DND-41 (cell line): ENCODE results near the gene CDAN1.
"Not testable (repeated sequence)": the region's sequence is repeated elsewhere in the genome, so short reads cannot be mapped to it uniquely, and the experiment has no call there.

Source experiments
- ATAC-seq: fragments of 200-7000 bp; cut with Tn5 transposase; 3 replicates; pipeline ENCODE4 v1.9.1; 2021; ENCODE audit warnings: low read depth; ENCODE audit not compliant: insufficient read depth
- DNase-seq: peaks from one replicate; pipeline ENCODE4 v3.0.0-alpha.2; 2020
- H2AFZ ChIP-seq: 2 replicates; pipeline ENCODE4 v1.6.0; 2012; ENCODE audit warnings: low read depth, low read length
- H3K27ac ChIP-seq: 2 replicates; pipeline ENCODE4 v1.5.1; 2012; ENCODE audit warnings: low read length, inconsistent platforms
- H3K27me3 ChIP-seq: fragments of 200-600 bp; sonication (generic); 2 replicates; pipeline ENCODE4 v1.6.0; 2012; ENCODE audit warnings: low read length, mild to moderate bottlenecking, inconsistent platforms; ENCODE audit not compliant: insufficient read depth, poor library complexity
- H3K36me3 ChIP-seq: 2 replicates; pipeline ENCODE4 v1.5.1; 2012; ENCODE audit warnings: low read length, inconsistent platforms; ENCODE audit not compliant: insufficient read depth
- H3K4me1 ChIP-seq: 2 replicates; pipeline ENCODE4 v1.5.1; 2012; ENCODE audit warnings: mild to moderate bottlenecking, low read length; ENCODE audit not compliant: insufficient read depth
- H3K4me2 ChIP-seq: 2 replicates; pipeline ENCODE4 v1.6.0; 2012; ENCODE audit warnings: mild to moderate bottlenecking, moderate library complexity, low read length, inconsistent platforms; ENCODE audit not compliant: insufficient read depth
- H3K4me3 ChIP-seq, 2 experiments: fragments of 200-600 bp in 1 of 2; shearing (Covaris generic) in 1 of 2; 2 replicates each; pipeline ENCODE4 v1.5.1; 2012 to 2016; ENCODE audit warnings: inconsistent platforms in 2 of 2, low read length in 2 of 2, mild to moderate bottlenecking in 2 of 2, low read depth in 1 of 2, moderate library complexity in 1 of 2
- H3K79me2 ChIP-seq: 2 replicates; pipeline ENCODE4 v1.6.0; 2012; ENCODE audit warnings: low read length, inconsistent platforms; ENCODE audit not compliant: insufficient read depth
- H3K9ac ChIP-seq: 2 replicates; pipeline ENCODE4 v1.6.0; 2012; ENCODE audit warnings: low read depth, mild to moderate bottlenecking, inconsistent platforms, low read length, moderate library complexity
- H3K9me3 ChIP-seq: 2 replicates; pipeline ENCODE4 v1.5.1; 2012; ENCODE audit warnings: low read length, moderate library complexity, mild to moderate bottlenecking, inconsistent platforms; ENCODE audit not compliant: insufficient read depth, severe bottlenecking
- H4K20me1 ChIP-seq: 2 replicates; pipeline ENCODE4 v1.6.0; 2012; ENCODE audit warnings: low read length; ENCODE audit not compliant: insufficient read depth
- EZH2 ChIP-seq: IDR thresholded peaks from 3 replicates; pipeline ENCODE4 v1.6.1; 2012; ENCODE audit warnings: borderline replicate concordance, low read depth, mild to moderate bottlenecking, moderate library complexity, low read length, inconsistent platforms; ENCODE audit not compliant: severe bottlenecking
- TF ChIP-seq, protein P1 (sequence below): IDR thresholded peaks from 2 replicates; pipeline ENCODE4 v1.5.1; 2012; ENCODE audit warnings: borderline replicate concordance, low read length, moderate library complexity, mild to moderate bottlenecking; ENCODE audit not compliant: poor library complexity, severe bottlenecking; ENCODE audit errors: extremely low read depth

CDAN1 gene

DNA sequence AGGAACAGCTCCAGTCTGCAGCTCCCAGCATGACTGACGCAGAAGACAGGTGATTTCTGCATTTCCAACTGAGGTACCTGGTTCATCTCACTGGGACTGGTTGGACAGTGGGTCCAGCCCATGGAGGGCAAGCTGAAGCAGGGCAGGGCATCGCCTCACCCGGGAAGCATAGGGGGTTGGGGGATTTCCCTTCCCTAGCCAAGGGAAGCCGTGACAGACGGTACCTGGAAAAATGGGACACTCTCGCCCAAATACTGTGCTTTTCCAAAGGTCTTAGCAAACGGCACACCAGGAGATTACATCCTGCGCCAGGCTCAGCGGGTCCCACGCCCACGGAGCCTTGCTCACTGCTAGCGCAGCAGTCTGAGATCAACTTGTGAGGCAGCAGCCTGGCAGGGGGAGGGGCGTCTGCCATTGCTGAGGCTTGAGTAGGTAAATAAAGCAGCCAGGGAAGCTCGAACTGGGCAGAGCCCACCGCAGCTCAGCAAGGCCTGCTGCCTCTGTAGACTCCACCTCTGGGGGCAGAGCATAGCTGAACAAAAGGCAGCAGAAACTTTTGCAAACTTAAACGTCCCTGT lies 27.3 kb upstream of the CDAN1 start:
- H3K36me3 ChIP-seq, H2AFZ ChIP-seq: not testable (repeated sequence)

DNA sequence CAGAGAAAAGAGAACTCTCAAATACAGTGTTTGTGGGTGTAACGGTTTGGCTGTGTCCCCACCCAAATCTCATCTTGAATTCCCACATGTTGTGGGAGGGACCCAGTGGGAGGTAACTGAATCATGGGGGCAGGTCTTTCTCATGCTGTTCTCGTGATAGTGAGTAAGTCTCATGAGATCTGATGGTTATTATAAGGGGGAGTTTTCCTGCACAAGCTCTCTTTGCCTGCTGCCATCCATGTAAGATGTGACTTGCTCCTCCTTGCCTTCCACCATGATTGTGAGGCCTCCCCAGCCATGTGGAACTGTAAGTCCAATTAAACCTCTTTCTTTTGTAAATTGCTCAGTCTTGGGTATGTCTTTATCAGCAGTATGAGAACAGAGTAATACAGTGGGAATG lies 24.9 kb upstream of the CDAN1 start:
- not testable (repeated sequence) for ATAC-seq, H4K20me1 ChIP-seq, H3K27me3 ChIP-seq, H3K79me2 ChIP-seq, H3K4me1 ChIP-seq, H3K36me3 ChIP-seq, H3K4me2 ChIP-seq, DNase-seq, H3K9ac ChIP-seq, H2AFZ ChIP-seq, H3K27ac ChIP-seq, H3K4me3 ChIP-seq
- H3K9me3 ChIP-seq: peaks cover 17% of the 10 kb centered on the region

More for the DNA sequence above, 27.3 kb upstream of the CDAN1 start:
- not testable (repeated sequence) for H3K4me3 ChIP-seq, H3K79me2 ChIP-seq, ATAC-seq, DNase-seq, H3K4me2 ChIP-seq, H4K20me1 ChIP-seq, H3K9ac ChIP-seq, H3K4me1 ChIP-seq, H3K27me3 ChIP-seq, H3K27ac ChIP-seq
- peaks cover 17% of the 10 kb centered on the region for H3K9me3 ChIP-seq

DNA sequence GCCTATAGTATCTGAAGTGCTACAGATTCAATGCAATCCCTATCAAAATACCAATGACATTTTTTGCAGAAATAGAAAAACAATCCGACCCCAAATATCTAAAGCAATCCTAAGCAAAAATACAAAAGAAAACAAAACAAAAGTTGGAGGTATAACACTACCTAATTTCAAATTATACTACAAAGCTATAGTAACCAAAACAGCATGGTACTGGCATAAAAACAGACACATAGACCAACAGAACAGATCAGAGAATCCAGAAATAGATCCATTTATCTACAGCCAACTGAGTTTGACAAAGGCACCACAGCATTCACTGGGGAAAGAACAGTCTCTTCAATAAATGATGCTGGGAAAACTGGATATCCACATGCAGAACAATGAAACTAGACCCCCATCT lies 23.8 kb upstream of the CDAN1 start:
- H2AFZ ChIP-seq: no peak overlapping the region
- no peak overlapping the region for H3K4me2 ChIP-seq
- DNase-seq (no peak), ATAC-seq (no peak)
- H3K79me2 ChIP-seq: peaks cover 5% of the 10 kb centered on the region; the same call in 1 of the 2 replicates
- no peak overlapping the region for H3K4me3 ChIP-seq
- H3K27ac ChIP-seq: no peak overlapping the region
- H3K36me3 ChIP-seq: no peaks in the 10 kb centered on the region; the same call in 1 of the 2 replicates
- H3K9ac ChIP-seq: no peak overlapping the region
- TF ChIP-seq, protein P1, sequence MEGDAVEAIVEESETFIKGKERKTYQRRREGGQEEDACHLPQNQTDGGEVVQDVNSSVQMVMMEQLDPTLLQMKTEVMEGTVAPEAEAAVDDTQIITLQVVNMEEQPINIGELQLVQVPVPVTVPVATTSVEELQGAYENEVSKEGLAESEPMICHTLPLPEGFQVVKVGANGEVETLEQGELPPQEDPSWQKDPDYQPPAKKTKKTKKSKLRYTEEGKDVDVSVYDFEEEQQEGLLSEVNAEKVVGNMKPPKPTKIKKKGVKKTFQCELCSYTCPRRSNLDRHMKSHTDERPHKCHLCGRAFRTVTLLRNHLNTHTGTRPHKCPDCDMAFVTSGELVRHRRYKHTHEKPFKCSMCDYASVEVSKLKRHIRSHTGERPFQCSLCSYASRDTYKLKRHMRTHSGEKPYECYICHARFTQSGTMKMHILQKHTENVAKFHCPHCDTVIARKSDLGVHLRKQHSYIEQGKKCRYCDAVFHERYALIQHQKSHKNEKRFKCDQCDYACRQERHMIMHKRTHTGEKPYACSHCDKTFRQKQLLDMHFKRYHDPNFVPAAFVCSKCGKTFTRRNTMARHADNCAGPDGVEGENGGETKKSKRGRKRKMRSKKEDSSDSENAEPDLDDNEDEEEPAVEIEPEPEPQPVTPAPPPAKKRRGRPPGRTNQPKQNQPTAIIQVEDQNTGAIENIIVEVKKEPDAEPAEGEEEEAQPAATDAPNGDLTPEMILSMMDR: no peak
- no peak for TF ChIP-seq EZH2
- H3K9me3 ChIP-seq: peaks cover 17% of the 10 kb centered on the region
- H4K20me1 ChIP-seq: no peaks in the 10 kb centered on the region
- H3K4me1 ChIP-seq: no peaks in the 10 kb centered on the region
- no peaks in the 10 kb centered on the region for H3K27me3 ChIP-seq

DNA sequence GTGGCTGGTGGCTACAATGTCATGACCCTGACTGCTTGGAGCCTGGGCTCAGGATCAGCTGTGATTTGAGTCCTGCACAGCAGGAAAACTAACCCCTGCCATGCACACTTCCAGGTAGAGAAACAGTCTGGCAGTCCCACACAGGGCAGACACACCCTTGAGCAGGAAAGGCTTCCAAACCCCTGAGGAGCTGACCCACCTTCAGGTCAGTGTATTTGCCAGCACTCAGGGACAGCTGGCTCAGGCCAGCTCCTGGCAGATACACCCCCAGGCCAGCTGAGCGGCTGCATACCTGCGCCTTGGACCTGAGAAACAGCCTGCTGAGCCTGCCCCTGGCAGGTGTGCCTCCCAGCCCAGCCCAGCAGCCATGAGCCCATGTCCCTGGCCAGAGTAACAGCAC lies 22.2 kb upstream of the CDAN1 start:
- H3K4me1 ChIP-seq: no peaks in the 10 kb centered on the region
- H4K20me1 ChIP-seq: no peaks in the 10 kb centered on the region
- no peaks in the 10 kb centered on the region for H3K27me3 ChIP-seq
- H3K9ac ChIP-seq: no peak overlapping the region
- peaks cover 17% of the 10 kb centered on the region for H3K9me3 ChIP-seq
- H3K4me3 ChIP-seq: no peak overlapping the region
- no peak overlapping the region for H3K27ac ChIP-seq
- peaks cover 5% of the 10 kb centered on the region; the same call in 1 of the 2 replicates for H3K79me2 ChIP-seq
- no peak overlapping the region for H3K4me2 ChIP-seq
- no peak overlapping the region for H2AFZ ChIP-seq
- no peak for TF ChIP-seq EZH2
- TF ChIP-seq, protein P1: no peak
- H3K36me3 ChIP-seq: no peaks in the 10 kb centered on the region; the same call in 1 of the 2 replicates
- DNase-seq (no peak), ATAC-seq (no peak)
